GM13976 (cell line): ENCODE measurements around the gene ST6GALNAC6.

Experiments
- DNase-seq: peaks from one replicate; pipeline ENCODE4 v3.0.0; 2012; ENCODE audit warnings: low spot score
- in situ Hi-C: fragments of 300-500 bp; cut with MboI; formaldehyde crosslinking; loops from one replicate; pipeline ENCODE4 v1.12.0; 2022; ENCODE audit warnings: low sequenced_read_pairs, mixed read lengths, inconsistent platforms; ENCODE audit not compliant: unreplicated experiment
- TF ChIP-seq, protein P1 (sequence below): IDR thresholded peaks from 2 replicates; pipeline ENCODE4 v1.5.1; 2012; ENCODE audit warnings: borderline replicate concordance, mild to moderate bottlenecking; ENCODE audit not compliant: insufficient read depth; ENCODE audit errors: extremely low read depth, missing control alignments, control extremely low read depth

ST6GALNAC6 gene

DNA sequence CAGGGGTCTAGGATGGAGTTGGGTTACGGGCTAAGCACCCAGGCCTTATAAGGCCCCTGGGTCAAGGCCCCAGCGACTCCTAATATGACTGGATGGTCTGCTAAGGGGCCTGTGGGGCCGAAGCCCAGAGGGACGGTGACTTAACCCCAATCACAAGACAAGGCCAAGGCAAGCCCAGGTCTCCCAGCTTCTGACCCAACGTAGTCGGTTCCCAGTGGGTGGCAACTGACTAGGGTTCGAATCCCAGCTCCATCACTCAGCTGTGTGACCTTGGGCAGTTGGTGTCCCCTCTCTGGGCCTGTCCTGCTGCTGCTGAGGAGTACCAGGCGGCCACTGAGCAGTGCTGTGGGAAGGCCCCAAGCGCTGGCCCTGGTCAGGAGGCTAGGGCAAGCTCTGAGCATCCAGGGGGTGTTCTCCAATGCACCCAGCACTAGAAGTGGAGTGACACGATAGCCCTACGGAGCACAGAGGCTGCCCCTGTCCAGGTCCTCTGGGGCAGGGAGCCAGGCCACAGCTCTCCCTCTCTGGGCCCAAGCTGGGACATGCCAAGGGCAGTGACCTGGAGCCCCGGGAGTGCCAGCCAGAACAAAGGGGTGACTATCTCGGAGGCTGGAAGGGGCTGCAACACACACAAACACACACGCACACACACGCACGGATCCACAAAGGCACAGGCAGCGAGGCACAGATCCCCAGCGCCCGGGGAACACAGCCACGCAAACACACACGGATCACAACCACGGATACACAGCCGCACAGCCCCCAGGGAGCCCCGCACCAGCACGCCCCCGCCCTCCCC lies 22.4 kb downstream of the ST6GALNAC6 start:
- TF ChIP-seq, protein P1, sequence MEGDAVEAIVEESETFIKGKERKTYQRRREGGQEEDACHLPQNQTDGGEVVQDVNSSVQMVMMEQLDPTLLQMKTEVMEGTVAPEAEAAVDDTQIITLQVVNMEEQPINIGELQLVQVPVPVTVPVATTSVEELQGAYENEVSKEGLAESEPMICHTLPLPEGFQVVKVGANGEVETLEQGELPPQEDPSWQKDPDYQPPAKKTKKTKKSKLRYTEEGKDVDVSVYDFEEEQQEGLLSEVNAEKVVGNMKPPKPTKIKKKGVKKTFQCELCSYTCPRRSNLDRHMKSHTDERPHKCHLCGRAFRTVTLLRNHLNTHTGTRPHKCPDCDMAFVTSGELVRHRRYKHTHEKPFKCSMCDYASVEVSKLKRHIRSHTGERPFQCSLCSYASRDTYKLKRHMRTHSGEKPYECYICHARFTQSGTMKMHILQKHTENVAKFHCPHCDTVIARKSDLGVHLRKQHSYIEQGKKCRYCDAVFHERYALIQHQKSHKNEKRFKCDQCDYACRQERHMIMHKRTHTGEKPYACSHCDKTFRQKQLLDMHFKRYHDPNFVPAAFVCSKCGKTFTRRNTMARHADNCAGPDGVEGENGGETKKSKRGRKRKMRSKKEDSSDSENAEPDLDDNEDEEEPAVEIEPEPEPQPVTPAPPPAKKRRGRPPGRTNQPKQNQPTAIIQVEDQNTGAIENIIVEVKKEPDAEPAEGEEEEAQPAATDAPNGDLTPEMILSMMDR = no peak
- in situ Hi-C loops = no loop called here
- no peak for DNase-seq

DNA sequence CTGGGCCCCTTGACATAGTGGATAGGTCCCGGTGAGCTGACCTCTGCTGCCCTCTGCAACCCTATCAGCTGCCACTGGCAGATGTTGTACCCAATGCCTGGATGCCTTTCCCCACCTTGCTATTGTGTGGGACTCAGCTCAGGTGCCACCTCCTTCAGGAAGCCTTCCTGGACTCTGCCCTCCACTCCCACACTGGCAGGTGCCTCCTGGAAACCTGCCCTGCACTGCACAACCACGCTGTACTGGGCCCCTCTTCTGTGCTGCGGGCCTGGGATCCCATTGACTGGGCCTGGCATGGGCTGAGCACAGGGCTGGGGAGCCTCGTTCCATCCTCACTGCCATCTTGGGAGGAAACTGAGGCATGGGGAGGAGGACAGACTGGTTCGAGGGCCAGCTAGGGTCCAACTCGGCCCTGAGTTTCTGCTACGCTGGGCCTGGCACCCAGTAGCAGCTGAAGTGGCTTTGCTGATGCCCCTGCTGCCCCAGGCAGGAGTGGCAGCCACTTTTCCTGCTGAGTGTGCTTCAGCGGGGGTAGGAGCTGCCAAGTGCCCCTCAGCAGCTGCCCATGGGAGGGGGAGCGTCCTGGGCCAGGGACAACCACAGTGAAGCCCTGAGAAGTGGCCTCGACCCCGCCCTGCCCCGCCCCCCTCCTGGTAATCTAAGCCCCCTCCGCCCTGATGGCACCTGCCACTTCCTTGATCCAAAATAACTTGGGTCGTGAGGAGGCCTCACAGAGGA lies 23.2 kb downstream of the ST6GALNAC6 start:
- in situ Hi-C loops = no loop called here
- TF ChIP-seq, protein P1 = no peak
- DNase-seq = no peak

DNA sequence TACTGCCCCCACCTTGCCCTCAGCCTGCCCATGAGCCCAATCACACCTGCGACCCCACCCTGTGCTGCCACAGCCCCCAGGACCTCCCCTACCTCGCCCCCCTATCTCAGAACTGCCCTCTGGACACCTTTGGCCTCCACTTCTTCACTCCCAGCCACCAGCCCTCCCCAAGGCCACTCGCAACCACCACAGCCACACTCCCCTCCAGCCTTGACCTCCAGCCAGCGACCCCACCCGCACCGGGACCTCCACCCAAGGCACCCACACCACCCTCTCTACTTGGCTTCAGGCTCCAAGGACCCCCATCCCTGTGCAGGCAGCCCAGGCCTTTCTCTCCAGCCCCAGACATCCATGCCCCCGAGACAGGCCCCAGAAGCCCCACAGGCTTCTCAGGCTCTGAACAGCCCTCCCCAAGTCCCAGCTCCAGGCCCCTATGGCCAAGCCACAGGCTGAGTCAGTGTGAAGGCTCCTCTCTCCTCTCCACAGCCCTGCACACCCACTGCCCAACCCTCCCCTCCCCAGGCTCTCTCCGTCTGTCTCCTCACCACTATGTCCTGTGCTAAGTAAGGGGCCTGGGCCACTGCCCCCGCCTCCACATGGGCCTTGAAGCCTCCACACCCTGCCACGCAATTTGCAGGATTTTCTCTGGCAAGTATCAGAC lies 24.0 kb downstream of the ST6GALNAC6 start:
- in situ Hi-C loops = no loop called here
- TF ChIP-seq, protein P1 = no peak
- DNase-seq = no peak

DNA sequence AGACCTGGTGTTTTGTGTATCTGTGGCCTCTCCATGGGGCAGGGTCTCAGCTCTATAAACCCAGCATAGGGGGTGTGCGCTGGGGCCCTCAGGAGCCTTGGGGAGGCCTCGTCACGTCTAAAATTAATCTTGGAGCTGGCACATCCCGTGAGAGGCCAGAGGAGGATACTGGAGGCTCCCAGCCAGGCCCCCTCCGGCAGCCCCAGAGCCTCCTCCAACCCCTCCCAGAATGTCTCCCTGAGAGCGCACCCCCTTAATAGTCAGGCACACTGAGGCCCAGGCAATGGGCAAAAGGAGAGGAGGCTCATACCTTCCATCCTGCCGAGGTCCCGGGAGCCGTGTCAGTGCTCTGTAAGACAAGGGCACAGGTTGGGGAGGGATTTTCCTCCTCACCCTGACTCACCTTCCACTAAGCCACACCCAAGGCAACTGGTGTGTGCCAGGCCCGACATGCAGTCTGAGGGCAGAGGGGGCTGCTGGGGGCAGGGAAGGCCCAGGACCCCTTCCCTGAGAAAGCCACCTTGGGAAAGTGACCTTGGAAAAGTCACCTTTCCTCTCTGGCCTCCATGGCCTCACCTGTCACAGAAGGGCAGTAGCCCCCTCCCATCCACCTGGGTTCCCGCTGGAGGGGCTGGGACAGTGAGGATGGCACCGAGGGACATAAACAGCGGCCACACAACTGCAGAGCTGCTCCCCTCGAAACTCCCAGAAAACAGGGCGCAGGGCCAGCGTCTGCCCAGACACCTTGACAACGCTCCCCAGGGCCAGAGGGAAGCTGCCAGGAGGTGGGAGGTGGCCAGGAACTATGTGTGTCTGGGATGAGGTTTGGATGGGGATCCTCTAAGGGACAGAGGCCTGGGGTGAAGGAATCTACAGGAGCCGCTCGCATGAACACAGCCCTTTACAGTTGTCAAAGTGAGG lies 24.8 kb downstream of the ST6GALNAC6 start:
- in situ Hi-C loops = no loop called here
- no peak for DNase-seq
- TF ChIP-seq, protein P1 = no peak

DNA sequence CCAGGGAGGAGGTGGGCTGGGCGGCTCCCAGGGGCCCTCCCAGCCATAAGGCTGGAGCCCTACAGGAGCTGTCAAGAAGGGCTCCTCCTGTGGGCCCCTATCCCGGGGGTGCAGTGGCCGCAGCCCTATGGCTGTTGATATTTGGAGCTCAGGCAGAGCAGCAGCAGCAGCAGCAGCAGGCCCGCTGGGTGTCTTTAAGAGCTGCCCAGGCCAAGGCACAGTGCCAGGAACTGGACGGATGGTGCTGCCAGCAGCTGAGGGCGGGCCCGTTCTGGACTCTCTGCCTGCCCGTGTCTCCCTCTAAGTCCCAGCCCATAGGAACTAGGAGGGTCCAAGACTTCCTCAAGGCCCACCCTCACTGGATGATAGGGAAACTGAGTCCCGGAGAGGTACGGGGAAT lies 25.5 kb downstream of the ST6GALNAC6 start:
- DNase-seq = no peak
- TF ChIP-seq, protein P1 = no peak

More for the DNA sequence above, 25.5 kb downstream of the ST6GALNAC6 start:
- in situ Hi-C loops = no loop called here
